Progenitor cell of endocrine pancreas (in vitro differentiated cells): Measurements from ENCODE around the gene CLEC7A. TPM values are rescaled to one million over a fixed set of nuclear protein-coding genes. Genes with fewer than 3 reads are reported as not detected.
A peak's percentile ranks its signal among the peaks of the same experiment; 100 is the strongest.

Experiments used
- DNase-seq: peaks from one replicate; pipeline ENCODE4 v3.0.0; 2021; ENCODE audit warnings: low spot score; ENCODE audit not compliant: unreplicated experiment
- H3K27ac Mint-ChIP-seq: 2 replicates; pipeline ENCODE4 v1.8.0; 2021; ENCODE audit warnings: mild to moderate bottlenecking, moderate library complexity, mixed read lengths
- H3K27me3 Mint-ChIP-seq: 2 replicates; pipeline ENCODE4 v1.8.0; 2021; ENCODE audit warnings: mixed read lengths
- H3K36me3 Mint-ChIP-seq: 2 replicates; pipeline ENCODE4 v1.8.0; 2022; ENCODE audit warnings: mixed read lengths; ENCODE audit not compliant: insufficient read depth
- H3K4me1 Mint-ChIP-seq: 2 replicates; pipeline ENCODE4 v1.8.0; 2021; ENCODE audit warnings: low read depth, mixed read lengths
- H3K4me3 Mint-ChIP-seq: 2 replicates; pipeline ENCODE4 v1.8.0; 2021; ENCODE audit warnings: low read depth, mild to moderate bottlenecking, moderate library complexity, mixed read lengths
- H3K9me3 Mint-ChIP-seq: 2 replicates; pipeline ENCODE4 v1.8.0; 2021; ENCODE audit warnings: low read depth, mixed read lengths
- CTCF ChIP-seq: fragments of 200-600 bp; sonication (generic); IDR thresholded peaks from one replicate; pipeline ENCODE4 v1.5.0; 2021; ENCODE audit warnings: antibody characterized with exemption, mild to moderate bottlenecking; ENCODE audit not compliant: unreplicated experiment
- total RNA-seq: library from RNA; stranded (reverse); gene quantifications from 2 replicates; pipeline ENCODE4 v1.2.1, GENCODE V29; 2021

Gene CLEC7A
- total RNA-seq, 1 donor from 2014 or later: not detected

- H3K4me1 Mint-ChIP-seq: no peaks in the 10 kb centered on the region
- no peak for TF ChIP-seq CTCF
- H3K27ac Mint-ChIP-seq: no peak overlapping the region
- no peak overlapping the region for H3K4me3 Mint-ChIP-seq
- peaks cover 12% of the 10 kb centered on the region for H3K9me3 Mint-ChIP-seq
- no peaks in the 10 kb centered on the region for H3K27me3 Mint-ChIP-seq
- H3K36me3 Mint-ChIP-seq: no peaks in the 10 kb centered on the region
- DNase-seq: no peak
Measured at GRCh38 chr12:10115890-10116289, 14.1 kb downstream of the CLEC7A start.

- no peak overlapping the region for H3K4me3 Mint-ChIP-seq
- peaks cover 18% of the 10 kb centered on the region for H3K9me3 Mint-ChIP-seq
- H3K4me1 Mint-ChIP-seq: no peaks in the 10 kb centered on the region
- H3K36me3 Mint-ChIP-seq: no peaks in the 10 kb centered on the region
- TF ChIP-seq CTCF: no peak
- DNase-seq: no peak
- H3K27ac Mint-ChIP-seq: peak overlapping the region; percentile 6
- H3K27me3 Mint-ChIP-seq: no peaks in the 10 kb centered on the region
Measured at GRCh38 chr12:10115311-10115710, 14.7 kb downstream of the CLEC7A start.

GRCh38 chr12:10113920-10114319, 16.1 kb downstream of the CLEC7A start:
- TF ChIP-seq CTCF: no peak
- no peaks in the 10 kb centered on the region for H3K36me3 Mint-ChIP-seq
- H3K4me1 Mint-ChIP-seq: no peaks in the 10 kb centered on the region
- no peaks in the 10 kb centered on the region for H3K27me3 Mint-ChIP-seq
- H3K9me3 Mint-ChIP-seq: peaks cover 18% of the 10 kb centered on the region
- no peak overlapping the region for H3K27ac Mint-ChIP-seq
- H3K4me3 Mint-ChIP-seq: no peak overlapping the region
- no peak for DNase-seq

- TF ChIP-seq CTCF: no peak
- Mint-ChIP-seq H3K36me3 (no peaks in the 10 kb centered on the region), H3K27ac (no peak overlapping the region), H3K27me3 (no peaks in the 10 kb centered on the region), H3K4me3 (no peak overlapping the region), H3K4me1 (no peaks in the 10 kb centered on the region), H3K9me3 (peaks cover 21% of the 10 kb centered on the region)
- DNase-seq: no peak
Measured at GRCh38 chr12:10113075-10113474, 16.9 kb downstream of the CLEC7A start.

DNA sequence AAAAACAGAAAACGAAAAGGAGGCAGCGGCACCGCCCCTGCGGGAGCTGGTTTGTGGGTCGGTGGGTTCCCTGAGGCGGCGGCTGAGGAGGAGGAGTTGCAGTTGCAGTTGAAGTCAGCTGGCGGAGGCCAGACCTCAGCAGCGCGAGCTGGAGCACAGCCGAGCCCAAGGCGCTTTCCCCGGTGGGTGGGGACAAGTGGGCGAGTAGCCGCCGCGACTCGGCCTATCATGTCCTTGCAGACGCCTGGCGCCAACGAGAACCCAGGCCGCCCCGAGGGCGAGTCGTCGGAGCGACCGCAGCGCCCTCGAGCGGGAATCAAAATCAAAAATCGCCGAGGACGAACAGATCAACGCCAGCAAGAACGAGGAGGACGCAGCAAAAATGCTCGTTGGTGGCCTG, 18.5 kb downstream of the CLEC7A start:
- TF ChIP-seq CTCF: no peak
- Mint-ChIP-seq H3K27me3 (no peaks in the 10 kb centered on the region), H3K4me3 (no peak overlapping the region), H3K36me3 (no peaks in the 10 kb centered on the region), H3K9me3 (peaks cover 29% of the 10 kb centered on the region), H3K4me1 (no peaks in the 10 kb centered on the region), H3K27ac (no peak overlapping the region)
- DNase-seq: no peak
